IPS-18a (cell line): ENCODE results near the gene LENG1.

Source experiments
- H3K27ac ChIP-seq: one replicate; pipeline ENCODE4 v1.5.1; 2013; ENCODE audit warnings: low read length
- H3K27me3 ChIP-seq: one replicate; pipeline ENCODE4 v1.6.1; 2013; ENCODE audit warnings: mild to moderate bottlenecking, low read length; ENCODE audit not compliant: control insufficient read depth, insufficient read depth
- H3K36me3 ChIP-seq: one replicate; pipeline ENCODE4 v1.6.1; 2013; ENCODE audit warnings: low read depth, low read length; ENCODE audit not compliant: control insufficient read depth
- H3K4me1 ChIP-seq: one replicate; pipeline ENCODE4 v1.6.1; 2013; ENCODE audit warnings: low read depth, low read length; ENCODE audit not compliant: control insufficient read depth
- H3K4me3 ChIP-seq: one replicate; pipeline ENCODE4 v1.5.1; 2013; ENCODE audit warnings: low read length
- H3K9ac ChIP-seq: one replicate; pipeline ENCODE4 v1.6.1; 2013; ENCODE audit warnings: mild to moderate bottlenecking, low read length, moderate library complexity
- H3K9me3 ChIP-seq: one replicate; pipeline ENCODE4 v1.6.1; 2013; ENCODE audit warnings: low read depth, low read length; ENCODE audit not compliant: control insufficient read depth

LENG1 gene

DNA sequence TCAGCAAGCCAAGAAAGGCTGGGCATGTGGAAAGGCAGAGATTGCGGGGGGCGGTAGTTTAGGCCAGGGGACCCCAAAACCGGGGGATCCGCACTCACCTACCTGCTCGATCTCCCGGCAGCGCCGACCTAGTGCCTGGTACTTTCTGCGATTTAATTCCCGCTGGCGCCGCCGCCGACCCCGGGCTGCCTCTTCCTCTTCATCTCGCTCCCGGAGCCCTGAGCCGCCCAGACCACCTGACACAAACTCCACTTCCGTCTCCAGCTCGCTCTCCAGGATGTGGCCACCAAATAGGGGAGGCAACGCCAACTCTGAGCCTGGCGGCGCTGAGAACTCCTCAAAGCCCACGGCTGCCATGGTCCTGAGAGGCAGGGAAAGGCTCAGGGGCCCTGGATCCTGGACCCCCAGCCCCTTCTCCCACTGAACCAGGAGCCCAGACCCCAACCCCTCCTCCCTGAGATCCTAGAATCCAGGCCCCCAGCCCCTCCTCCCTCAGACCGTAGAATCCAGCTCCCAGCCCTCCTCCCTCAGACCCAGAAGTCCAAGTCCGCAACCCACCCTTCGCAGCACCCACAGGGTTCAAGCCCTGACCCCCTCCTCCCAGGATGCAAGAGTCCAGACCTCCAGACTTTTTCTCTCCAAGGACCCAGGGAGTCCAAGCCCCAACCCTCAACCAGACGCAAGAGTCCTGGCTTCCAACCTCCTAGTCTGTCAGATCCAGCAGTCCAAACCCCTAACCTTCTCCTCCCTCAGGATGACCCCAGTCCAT lies 45.0 kb downstream of the LENG1 start:
- H3K36me3 ChIP-seq, result peaks cover 26% of the 10 kb centered on the region
- peak overlapping the region; percentile 81 for H3K4me3 ChIP-seq
- H3K9me3 ChIP-seq, result no peaks in the 10 kb centered on the region
- peak overlapping the region; percentile 83 for H3K27ac ChIP-seq
- no peaks in the 10 kb centered on the region for H3K27me3 ChIP-seq
- H3K4me1 ChIP-seq, result no peaks in the 10 kb centered on the region
- peak overlapping the region; percentile 80 for H3K9ac ChIP-seq

DNA sequence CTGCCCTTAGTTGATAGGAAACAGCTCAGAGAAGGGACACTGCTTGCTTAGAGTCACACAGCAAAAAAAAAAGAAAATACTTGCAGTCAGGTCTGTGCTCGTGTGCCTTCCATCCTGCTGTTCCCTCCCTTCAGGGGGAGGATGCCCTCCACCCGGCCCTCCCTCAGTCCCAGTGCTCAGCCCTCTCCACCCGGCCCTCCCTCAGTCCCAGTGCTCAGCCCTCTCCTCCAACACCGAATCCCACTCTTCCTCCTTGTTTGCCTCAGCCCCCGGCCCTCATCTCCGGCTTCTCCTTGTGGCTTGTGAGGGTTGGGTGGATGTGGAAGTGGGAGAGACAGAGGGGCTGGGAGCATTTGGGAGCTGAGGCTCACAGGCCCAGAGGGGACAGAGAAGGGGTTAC lies 49.9 kb downstream of the LENG1 start:
- H3K27me3 ChIP-seq, result no peaks in the 10 kb centered on the region
- H3K4me1 ChIP-seq, result no peaks in the 10 kb centered on the region
- H3K9ac ChIP-seq, result no peak overlapping the region
- peaks cover 52% of the 10 kb centered on the region for H3K36me3 ChIP-seq
- no peaks in the 10 kb centered on the region for H3K9me3 ChIP-seq
- H3K27ac ChIP-seq, result no peak overlapping the region
- no peak overlapping the region for H3K4me3 ChIP-seq

DNA sequence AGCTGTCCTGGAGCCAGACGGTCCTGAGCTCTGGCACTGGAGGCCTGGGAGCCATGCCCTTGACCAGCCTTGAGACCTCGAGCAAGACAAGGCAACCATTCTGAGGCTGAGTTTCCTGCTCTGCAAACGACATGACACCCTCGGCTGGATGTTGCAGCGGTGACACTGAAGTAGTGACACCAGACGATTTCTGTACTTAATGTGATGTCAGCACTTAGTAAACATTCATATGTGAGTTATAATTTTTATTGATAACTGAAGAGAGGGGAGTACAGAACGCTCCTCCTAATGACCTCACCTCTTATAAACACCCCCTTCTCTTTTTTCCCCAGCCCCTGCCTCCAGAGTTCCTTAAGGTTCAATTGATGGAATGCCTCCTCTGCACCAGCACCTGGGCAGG lies 51.0 kb downstream of the LENG1 start:
- Histone ChIP-seq H3K27me3 (no peaks in the 10 kb centered on the region), H3K9me3 (no peaks in the 10 kb centered on the region), H3K9ac (no peak overlapping the region), H3K36me3 (peaks cover 52% of the 10 kb centered on the region), H3K4me3 (no peak overlapping the region), H3K4me1 (no peaks in the 10 kb centered on the region), H3K27ac (no peak overlapping the region)

DNA sequence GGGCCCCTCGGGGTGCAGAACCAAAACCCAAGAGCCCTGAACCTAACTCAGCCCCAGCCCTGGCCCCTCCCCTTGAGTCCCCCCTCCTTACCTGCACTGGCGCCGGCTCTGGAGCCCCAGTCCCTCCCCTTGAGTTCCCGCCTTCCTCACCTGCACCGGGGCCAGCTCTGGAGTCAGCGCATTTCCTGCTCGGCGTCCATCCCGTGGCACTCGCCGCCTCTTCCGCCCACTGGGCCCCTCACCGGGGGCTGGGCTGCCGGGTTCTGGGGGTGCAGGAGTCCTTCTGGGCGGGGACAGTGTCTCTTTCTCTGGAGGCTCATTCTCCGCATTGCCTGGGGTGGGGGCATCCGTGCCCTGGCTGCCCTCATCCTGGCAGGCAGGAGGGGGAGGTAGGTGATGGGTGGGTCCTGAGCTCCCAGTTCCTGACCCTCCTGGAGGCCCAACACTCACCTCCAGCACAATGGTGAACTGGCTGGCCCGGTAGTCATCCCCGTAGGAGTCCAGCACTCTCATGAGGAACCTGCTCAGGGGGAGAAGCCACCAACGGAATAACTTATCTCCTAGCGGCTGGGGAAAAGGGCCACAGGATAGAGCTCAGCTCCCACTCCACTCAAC lies 51.5 kb downstream of the LENG1 start:
- Histone ChIP-seq H3K36me3 (peaks cover 49% of the 10 kb centered on the region), H3K4me1 (no peaks in the 10 kb centered on the region), H3K27me3 (no peaks in the 10 kb centered on the region), H3K9ac (no peak overlapping the region), H3K4me3 (no peak overlapping the region), H3K27ac (no peak overlapping the region), H3K9me3 (no peaks in the 10 kb centered on the region)

DNA sequence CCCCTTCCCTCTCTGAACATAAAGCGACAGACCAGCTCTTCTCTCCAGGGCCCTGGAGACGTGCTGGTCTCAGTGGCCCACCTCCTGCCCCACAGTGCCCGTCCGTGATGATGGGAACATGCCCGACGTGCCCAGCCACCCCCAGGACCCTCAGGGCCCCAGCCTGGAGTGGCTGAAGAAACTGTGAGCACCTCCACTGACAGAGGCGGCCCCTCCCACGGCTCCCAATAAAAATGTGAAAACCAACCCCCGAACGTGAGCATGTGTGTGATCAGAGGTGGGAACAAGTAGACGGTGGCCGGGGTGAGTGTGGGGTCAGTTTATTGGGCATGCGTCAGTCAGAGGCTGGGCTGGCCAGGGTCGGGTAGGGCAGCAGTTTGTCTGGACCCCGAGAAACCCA lies 52.8 kb downstream of the LENG1 start:
- H3K27ac ChIP-seq, result no peak overlapping the region
- H3K4me3 ChIP-seq, result no peak overlapping the region
- H3K9me3 ChIP-seq, result no peaks in the 10 kb centered on the region
- no peaks in the 10 kb centered on the region for H3K27me3 ChIP-seq
- H3K4me1 ChIP-seq, result no peaks in the 10 kb centered on the region
- H3K9ac ChIP-seq, result no peak overlapping the region
- H3K36me3 ChIP-seq, result peaks cover 49% of the 10 kb centered on the region

DNA sequence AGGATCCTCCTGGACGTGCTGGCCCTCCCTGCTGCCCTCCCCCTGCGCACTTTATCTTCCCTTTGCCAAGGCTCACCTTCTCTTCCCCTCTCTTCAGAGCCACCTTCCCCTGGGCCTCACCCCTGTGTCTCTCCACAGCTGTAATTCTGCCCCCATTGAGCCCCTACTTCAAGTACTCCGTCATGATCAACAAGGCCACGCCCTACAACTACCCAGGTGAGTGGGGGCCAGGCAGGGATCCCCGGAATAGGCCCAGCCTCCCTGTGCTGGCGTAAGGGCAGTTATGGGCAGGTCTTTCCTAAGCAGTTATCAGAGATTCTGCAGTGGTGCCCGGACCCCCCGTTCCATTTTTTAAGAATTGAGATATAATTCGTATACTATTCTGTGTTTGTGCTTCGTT lies 53.7 kb downstream of the LENG1 start:
- Histone ChIP-seq H3K36me3 (peaks cover 47% of the 10 kb centered on the region), H3K27me3 (no peaks in the 10 kb centered on the region), H3K9ac (no peak overlapping the region), H3K27ac (no peak overlapping the region), H3K4me1 (no peaks in the 10 kb centered on the region), H3K4me3 (no peak overlapping the region), H3K9me3 (no peaks in the 10 kb centered on the region)
